Embryonic facial prominence (tissue), 1 donor: ENCODE measurements around the gene CCDC57.
"Not testable (repeated sequence)": the region's sequence is repeated elsewhere in the genome, so short reads cannot be mapped to it uniquely, and the experiment has no call there.

Source experiments
- DNase-seq: peaks from one replicate; pipeline ENCODE4 v3.0.0-alpha.2; 2016; ENCODE audit errors: extremely low spot score

CCDC57 gene

GRCh38 chr17:82212331-82213250 lies at the start of gene CCDC57:
Gene CCDC57, minus strand, starts transcription at chr17:82212842. Its CDS starts 10,898 bp downstream, at chr17:82201944.
- DNase-seq = no peak

GRCh38 chr17:82262344-82262743 lies 49.7 kb upstream of the CCDC57 start:
- DNase-seq = no peak

- not testable (repeated sequence) for DNase-seq
Measured at GRCh38 chr17:82259972-82260961, 47.6 kb upstream of the CCDC57 start.

- DNase-seq = no peak
Measured at GRCh38 chr17:82258555-82258954, 45.9 kb upstream of the CCDC57 start.

- DNase-seq = no peak
Measured at GRCh38 chr17:82257473-82257872, 44.8 kb upstream of the CCDC57 start.

- DNase-seq = no peak
Measured at GRCh38 chr17:82256242-82256885, 43.7 kb upstream of the CCDC57 start.

GRCh38 chr17:82255402-82255972 lies 42.8 kb upstream of the CCDC57 start:
- DNase-seq = no peak

- not testable (repeated sequence) for DNase-seq
Measured at GRCh38 chr17:82254746-82255145, 42.1 kb upstream of the CCDC57 start.

GRCh38 chr17:82254096-82254495 lies 41.5 kb upstream of the CCDC57 start:
- DNase-seq = not testable (repeated sequence)

- DNase-seq = no peak
Measured at GRCh38 chr17:82253179-82253544, 40.5 kb upstream of the CCDC57 start.

- no peak for DNase-seq
Measured at GRCh38 chr17:82252511-82253178, 40.0 kb upstream of the CCDC57 start.

- no peak for DNase-seq
Measured at GRCh38 chr17:82250868-82251500, 38.3 kb upstream of the CCDC57 start.

- DNase-seq = no peak
Measured at GRCh38 chr17:82249896-82250581, 37.4 kb upstream of the CCDC57 start.

GRCh38 chr17:82248815-82249674 lies 36.4 kb upstream of the CCDC57 start:
- DNase-seq = no peak

- DNase-seq = no peak
Measured at GRCh38 chr17:82247856-82248671, 35.4 kb upstream of the CCDC57 start.

- no peak for DNase-seq
Measured at GRCh38 chr17:82247182-82247823, 34.7 kb upstream of the CCDC57 start.
